GM23338 (cell line): ENCODE data around the gene GP1BB. TPM values are rescaled to one million over a fixed set of nuclear protein-coding genes. Genes with fewer than 3 reads are reported as not detected.

Experiments used
- ATAC-seq: fragments of 200-7000 bp; cut with Tn5 transposase; 3 replicates; pipeline ENCODE4 v1.9.1; 2020
- DNase-seq: peaks from one replicate; pipeline ENCODE4 v3.0.0-alpha.2; 2015; ENCODE audit warnings: low spot score
- H2AFZ ChIP-seq: fragments of 200-600 bp; sonication (generic); 2 replicates; pipeline ENCODE4 v1.8.0; 2016; ENCODE audit warnings: antibody characterized with exemption, mild to moderate bottlenecking, moderate library complexity
- H3F3A ChIP-seq: fragments of 200-600 bp; sonication (generic); replicated peaks from 2 replicates; pipeline ENCODE4 v1.8.0; 2017; ENCODE audit warnings: antibody characterized with exemption, mixed run types, low read depth
- H3K27ac ChIP-seq: fragments of 200-600 bp; sonication (generic); 2 replicates; pipeline ENCODE4 v1.6.1; 2016; ENCODE audit warnings: low read depth
- H3K27me3 ChIP-seq: fragments of 200-600 bp; sonication (generic); 2 replicates; pipeline ENCODE4 v1.8.0; 2016; ENCODE audit warnings: mild to moderate bottlenecking, mixed run types, moderate library complexity; ENCODE audit not compliant: insufficient read depth
- H3K36me3 ChIP-seq: fragments of 200-600 bp; sonication (generic); 2 replicates; pipeline ENCODE4 v1.8.0; 2016; ENCODE audit warnings: mild to moderate bottlenecking; ENCODE audit not compliant: insufficient read depth
- H3K4me1 ChIP-seq: fragments of 200-600 bp; sonication (generic); 2 replicates; pipeline ENCODE4 v1.8.0; 2016; ENCODE audit warnings: mild to moderate bottlenecking, moderate library complexity; ENCODE audit not compliant: insufficient read depth
- H3K4me2 ChIP-seq: fragments of 200-600 bp; sonication (generic); 2 replicates; pipeline ENCODE4 v1.7.1; 2017; ENCODE audit warnings: mixed run types
- H3K4me3 ChIP-seq: fragments of 200-600 bp; sonication (generic); 2 replicates; pipeline ENCODE4 v1.6.1; 2016; ENCODE audit warnings: mixed run types
- H3K79me2 ChIP-seq: fragments of 200-600 bp; sonication (generic); replicated peaks from 2 replicates; pipeline ENCODE4 v1.8.0; 2017; ENCODE audit warnings: mild to moderate bottlenecking; ENCODE audit not compliant: insufficient read depth
- H3K9me2 ChIP-seq: fragments of 200-600 bp; sonication (generic); 2 replicates; pipeline ENCODE4 v1.8.0; 2017; ENCODE audit not compliant: insufficient read depth
- H4K20me1 ChIP-seq: fragments of 200-600 bp; sonication (generic); replicated peaks from 2 replicates; pipeline ENCODE4 v1.8.0; 2017; ENCODE audit warnings: mild to moderate bottlenecking; ENCODE audit not compliant: insufficient read depth
- H3K27ac Mint-ChIP-seq: 2 replicates; pipeline ENCODE4 v1.8.0; 2020; ENCODE audit warnings: inconsistent platforms, mild to moderate bottlenecking, moderate library complexity, mixed read lengths
- H3K27me3 Mint-ChIP-seq: 3 replicates; pipeline ENCODE4 v1.8.0; 2022; ENCODE audit warnings: low read depth, mild to moderate bottlenecking, moderate library complexity, mixed read lengths, inconsistent platforms; ENCODE audit not compliant: insufficient read depth, poor library complexity
- H3K36me3 Mint-ChIP-seq: 3 replicates; pipeline ENCODE4 v1.8.0; 2021; ENCODE audit warnings: low read depth, mild to moderate bottlenecking, inconsistent platforms, moderate library complexity, mixed read lengths
- H3K4me1 Mint-ChIP-seq: 3 replicates; pipeline ENCODE4 v1.8.0; 2020; ENCODE audit warnings: mild to moderate bottlenecking, inconsistent platforms, mixed read lengths
- H3K4me3 Mint-ChIP-seq: 3 replicates; pipeline ENCODE4 v1.8.0; 2021; ENCODE audit warnings: moderate library complexity, mild to moderate bottlenecking, inconsistent platforms, mixed read lengths
- H3K9me3 Mint-ChIP-seq: 3 replicates; pipeline ENCODE4 v1.8.0; 2020; ENCODE audit warnings: moderate library complexity, mild to moderate bottlenecking, inconsistent platforms, mixed read lengths
- CREB1 ChIP-seq: fragments of 250-450 bp; sonication (Bioruptor Pico); IDR thresholded peaks from 2 replicates; pipeline ENCODE4 v1.5.0; 2020; ENCODE audit warnings: low read depth, mild to moderate bottlenecking, moderate library complexity
- CTCF ChIP-seq, 2 experiments: fragments of 200-600 bp in 1 of 2; sonication (generic) in 1 of 2; conservative IDR thresholded peaks; 2 replicates each; pipeline versions ENCODE4 v1.5.1 to v1.6.1; 2016 to 2017; ENCODE audit warnings: antibody characterized with exemption in 2 of 2, low read depth in 2 of 2, mild to moderate bottlenecking in 2 of 2, moderate library complexity in 1 of 2
- ETS1 ChIP-seq: IDR thresholded peaks from 2 replicates; pipeline ENCODE4 v1.6.1; 2016; ENCODE audit warnings: antibody characterized with exemption
- EZH2 ChIP-seq: fragments of 200-600 bp; sonication (generic); IDR thresholded peaks from one replicate; pipeline ENCODE4 v1.8.0; 2017; ENCODE audit warnings: antibody characterized with exemption, mild to moderate bottlenecking, low read depth; ENCODE audit not compliant: unreplicated experiment
- polyA plus RNA-seq: library from polyadenylated mRNA; unstranded; fragments of >200 nt; fragmentation: Nextera tagmentation; extraction: Ambion mirVana; gene quantifications from 2 replicates; pipeline ENCODE4 v1.2.1, GENCODE V29; 2016
- total RNA-seq: library from RNA; depleted of rRNA; stranded (reverse); fragments of >200 nt; shearing (Covaris generic); gene quantifications from 2 replicates; pipeline ENCODE4 v1.2.3, GENCODE V29; 2014

Gene GP1BB
- total and polyA plus RNA-seq, 2 experiments from 2014 or later: 0.53 to 1.3 TPM

DNA sequence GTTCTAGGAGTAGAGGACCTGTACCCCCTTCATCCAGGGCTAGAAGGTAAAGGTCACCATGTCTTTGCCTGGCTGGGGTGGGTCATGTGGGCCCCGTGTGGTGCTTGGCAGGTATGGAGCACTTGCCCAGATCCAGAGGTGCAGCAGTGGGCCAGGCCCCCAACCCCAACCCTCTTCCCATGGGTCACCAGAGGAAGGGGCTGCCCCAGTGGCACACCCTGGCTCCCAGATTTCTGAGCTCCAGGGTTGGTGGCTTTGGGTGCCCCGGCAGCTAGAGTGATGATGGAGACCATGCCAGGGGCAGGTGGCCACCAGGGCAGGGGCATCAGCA, 2.4 kb upstream of the GP1BB start:
- no peak for ATAC-seq
- no peaks in the 10 kb centered on the region for H3K79me2 ChIP-seq
- H4K20me1 ChIP-seq: peaks cover 7% of the 10 kb centered on the region
- no peak overlapping the region for H3K4me3 ChIP-seq
- H3K9me2 ChIP-seq: no peaks in the 10 kb centered on the region
- Mint-ChIP-seq H3K9me3 (peaks cover 7% of the 10 kb centered on the region; the same call in 2 of the 3 replicates), H3K27me3 (peaks cover 78% of the 10 kb centered on the region), H3K36me3 (peaks cover 11% of the 10 kb centered on the region), H3K4me1 (peaks cover 19% of the 10 kb centered on the region), H3K27ac (no peak overlapping the region), H3K4me3 (peak overlapping the region; percentile 63; the same call in 2 of the 3 replicates)
- peaks cover 5% of the 10 kb centered on the region; the same call in 1 of the 2 replicates for H3K4me1 ChIP-seq
- no peak overlapping the region for H2AFZ ChIP-seq
- no peak for DNase-seq
- no peaks in the 10 kb centered on the region for H3K36me3 ChIP-seq
- 0 out of 2 replicates have a peak, but pooled peaks cover 7% of the 10 kb centered on the region for H3F3A ChIP-seq
- no peak overlapping the region for H3K27ac ChIP-seq
- H3K27me3 ChIP-seq: peaks cover 94% of the 10 kb centered on the region
- no peak for TF ChIP-seq ETS1
- TF ChIP-seq EZH2: peak; percentile 12
- no peak overlapping the region; the same call in 1 of the 2 replicates for H3K4me2 ChIP-seq

GRCh38 chr22:19721330-19722177, 1.8 kb upstream of the GP1BB start:
- Mint-ChIP-seq H3K27me3 (peaks cover 79% of the 10 kb centered on the region), H3K4me3 (peak overlapping the region; percentile 63), H3K27ac (no peak overlapping the region), H3K36me3 (peaks cover 11% of the 10 kb centered on the region), H3K4me1 (peaks cover 19% of the 10 kb centered on the region), H3K9me3 (peaks cover 7% of the 10 kb centered on the region)
- TF ChIP-seq CTCF (conservative IDR thresholded peaks at IDR 0.05; ENCODE audit: low read depth in 2 of 2) (no peak), CREB1 (CRISPR knock-in tag) (0 out of 2 replicates have a peak, but pooled peaks have one; percentile 29)
- ATAC-seq: peak; percentile 1
- Histone ChIP-seq H3K27me3 (peaks cover 91% of the 10 kb centered on the region), H2AFZ (no peak overlapping the region; the same call in 1 of the 2 replicates), H3K9me2 (no peaks in the 10 kb centered on the region), H3K4me2 (peak overlapping the region; percentile 88), H3K36me3 (no peaks in the 10 kb centered on the region), H3K27ac (no peak overlapping the region), H3K4me1 (peaks cover 5% of the 10 kb centered on the region; the same call in 1 of the 2 replicates), H4K20me1 (peaks cover 7% of the 10 kb centered on the region), H3K79me2 (no peaks in the 10 kb centered on the region), H3K4me3 (peak overlapping the region; percentile 59), H3F3A (0 out of 2 replicates have a peak, but pooled peaks cover 7% of the 10 kb centered on the region)
- peak; percentile 75 for DNase-seq
